ENCODE measurements around the gene AGAP1. TPM values are rescaled to one million over a fixed set of nuclear protein-coding genes. Genes with fewer than 3 reads are reported as not detected.

Gene AGAP1
- polyA plus RNA-seq, 4 donors: 9.8 to 19.2 (median 15.5) TPM

GRCh38 chr2:235963853-235964577 lies 470.2 kb downstream of the AGAP1 start:
- DNase-seq: no peak
- Histone ChIP-seq H3K9me3 (ENCODE audit: control insufficient read depth in 2 of 2, insufficient read depth in 1 of 2, low read depth in 1 of 2, low read length in 1 of 2) (no peaks in the 10 kb centered on the region), H3K36me3 (ENCODE audit: control insufficient read depth in 3 of 3, insufficient read depth in 2 of 3, low read depth in 1 of 3, low read length in 3 of 3) (peaks cover 0 to 52% (median 3%) of the 10 kb centered on the region in 3 donors), H3K4me1 (ENCODE audit: control insufficient read depth in 3 of 3, insufficient read depth in 2 of 3, low read depth in 1 of 3, low read length in 2 of 3) (no peaks in the 10 kb centered on the region), H3K4me3 (ENCODE audit: low read depth in 1 of 3, low read length in 3 of 3) (no peak overlapping the region), H3K27ac (ENCODE audit: low read depth in 1 of 3, low read length in 2 of 3) (no peak overlapping the region), H3K27me3 (ENCODE audit: control insufficient read depth in 3 of 3, insufficient read depth in 3 of 3, low read length in 3 of 3) (no peaks in the 10 kb centered on the region)
- 93 to 95% (median 94%) methylated on average over 17 of the region's 17 CpGs for WGBS, 3 donors
- no peak for FAIRE-seq

- WGBS, 3 donors: 83 to 92% (median 84%) methylated on average over 13 of the region's 13 CpGs
- Histone ChIP-seq H3K9me3 (ENCODE audit: control insufficient read depth in 2 of 2, insufficient read depth in 1 of 2, low read depth in 1 of 2, low read length in 1 of 2) (no peaks in the 10 kb centered on the region), H3K27me3 (ENCODE audit: control insufficient read depth in 3 of 3, insufficient read depth in 3 of 3, low read length in 3 of 3) (no peaks in the 10 kb centered on the region), H3K4me1 (ENCODE audit: control insufficient read depth in 3 of 3, insufficient read depth in 2 of 3, low read depth in 1 of 3, low read length in 2 of 3) (no peaks in the 10 kb centered on the region), H3K4me3 (ENCODE audit: low read depth in 1 of 3, low read length in 3 of 3) (no peak overlapping the region), H3K36me3 (ENCODE audit: control insufficient read depth in 3 of 3, insufficient read depth in 2 of 3, low read depth in 1 of 3, low read length in 3 of 3) (peaks cover 0 to 49% (median 3%) of the 10 kb centered on the region in 3 donors), H3K27ac (ENCODE audit: low read depth in 1 of 3, low read length in 2 of 3) (no peak overlapping the region)
- FAIRE-seq (no peak), DNase-seq (no peak)
These were observed 471.0 kb downstream of the AGAP1 start for GRCh38 chr2:235964787-235965390.

DNA sequence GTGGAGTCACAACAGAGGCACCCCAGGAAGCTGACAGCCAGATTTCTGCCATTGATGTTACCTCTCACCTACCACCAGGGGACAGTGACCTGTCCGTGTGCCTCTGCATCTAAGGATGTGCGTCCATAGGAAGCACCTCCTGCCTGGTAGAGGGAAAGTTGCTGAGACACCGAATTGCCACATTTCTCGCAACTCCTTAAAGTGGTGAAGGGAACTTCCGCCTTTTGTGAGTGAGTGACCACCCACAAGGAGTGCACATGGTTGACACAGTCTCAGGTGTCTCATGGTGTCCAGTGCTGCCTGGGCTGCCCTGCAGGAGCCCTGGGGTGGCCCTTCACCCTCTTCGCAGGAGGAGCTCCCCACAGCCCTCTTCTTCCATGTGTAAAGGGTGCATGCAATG lies 472.6 kb downstream of the AGAP1 start:
- no peak for FAIRE-seq
- peaks cover 0 to 45% (median 5%) of the 10 kb centered on the region in 3 donors for H3K36me3 ChIP-seq (ENCODE audit: control insufficient read depth in 3 of 3, insufficient read depth in 2 of 3, low read depth in 1 of 3, low read length in 3 of 3)
- no peaks in the 10 kb centered on the region for H3K27me3 ChIP-seq (ENCODE audit: control insufficient read depth in 3 of 3, insufficient read depth in 3 of 3, low read length in 3 of 3)
- no peak for DNase-seq
- no peaks in the 10 kb centered on the region for H3K4me1 ChIP-seq (ENCODE audit: control insufficient read depth in 3 of 3, insufficient read depth in 2 of 3, low read depth in 1 of 3, low read length in 2 of 3)
- H3K9me3 ChIP-seq (ENCODE audit: control insufficient read depth in 2 of 2, insufficient read depth in 1 of 2, low read depth in 1 of 2, low read length in 1 of 2): no peaks in the 10 kb centered on the region
- 83 to 88% (median 84%) methylated on average over 6 of the region's 6 CpGs for WGBS, 3 donors
- H3K27ac ChIP-seq (ENCODE audit: low read depth in 1 of 3, low read length in 2 of 3): no peak overlapping the region
- H3K4me3 ChIP-seq (ENCODE audit: low read depth in 1 of 3, low read length in 3 of 3): no peak overlapping the region

DNA sequence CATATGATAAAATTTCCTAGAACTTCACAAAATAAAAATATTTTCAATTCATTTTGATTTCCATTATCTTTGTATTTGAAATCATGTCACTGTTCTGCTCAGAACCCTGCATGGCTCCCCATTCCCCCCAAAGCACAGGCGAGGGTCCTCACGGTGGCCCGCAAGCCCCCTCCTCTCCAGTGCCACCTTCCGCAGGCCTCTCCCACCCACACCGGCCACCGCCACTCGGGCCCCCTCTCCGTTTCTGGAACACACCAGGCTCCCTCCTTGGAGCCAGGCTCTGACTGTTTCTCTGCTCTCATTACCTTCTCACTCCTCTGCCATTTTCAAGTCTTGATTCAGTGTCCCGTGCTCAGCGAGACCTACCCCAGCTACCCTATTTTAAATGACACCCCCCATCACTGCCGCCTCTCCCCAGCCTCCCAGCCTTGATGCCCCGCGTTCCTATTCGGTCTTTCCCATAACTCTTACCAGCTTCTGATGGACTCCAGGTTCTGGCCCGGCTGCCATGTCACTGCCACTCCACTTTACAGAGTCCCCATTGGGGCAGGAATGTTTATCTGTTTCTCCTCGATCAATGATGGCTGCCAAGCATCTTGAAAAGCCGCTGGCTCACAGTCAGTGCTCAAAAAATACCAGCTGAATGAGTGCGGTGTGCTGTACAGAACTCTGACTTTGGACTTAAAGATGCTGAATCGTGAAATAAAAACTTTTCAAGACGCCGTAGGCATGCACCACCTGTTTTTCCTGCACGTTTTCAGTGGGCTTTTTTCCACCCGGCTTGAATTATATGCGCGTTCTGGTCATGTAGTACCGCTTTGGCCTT lies 473.3 kb downstream of the AGAP1 start:
- Histone ChIP-seq H3K27me3 (ENCODE audit: control insufficient read depth in 3 of 3, insufficient read depth in 3 of 3, low read length in 3 of 3) (no peaks in the 10 kb centered on the region), H3K36me3 (ENCODE audit: control insufficient read depth in 3 of 3, insufficient read depth in 2 of 3, low read depth in 1 of 3, low read length in 3 of 3) (peaks cover 0 to 44% (median 5%) of the 10 kb centered on the region in 3 donors), H3K9me3 (ENCODE audit: control insufficient read depth in 2 of 2, insufficient read depth in 1 of 2, low read depth in 1 of 2, low read length in 1 of 2) (no peaks in the 10 kb centered on the region), H3K27ac (ENCODE audit: low read depth in 1 of 3, low read length in 2 of 3) (no peak overlapping the region), H3K4me1 (ENCODE audit: control insufficient read depth in 3 of 3, insufficient read depth in 2 of 3, low read depth in 1 of 3, low read length in 2 of 3) (no peaks in the 10 kb centered on the region), H3K4me3 (ENCODE audit: low read depth in 1 of 3, low read length in 3 of 3) (no peak overlapping the region)
- DNase-seq (no peak), FAIRE-seq (no peak)
- WGBS, 3 donors: 93 to 96% (median 93%) methylated on average over 26 of the region's 26 CpGs

GRCh38 chr2:235968155-235968554 lies 474.3 kb downstream of the AGAP1 start:
- no peaks in the 10 kb centered on the region for H3K4me1 ChIP-seq (ENCODE audit: control insufficient read depth in 3 of 3, insufficient read depth in 2 of 3, low read depth in 1 of 3, low read length in 2 of 3)
- no peak overlapping the region for H3K4me3 ChIP-seq (ENCODE audit: low read depth in 1 of 3, low read length in 3 of 3)
- H3K9me3 ChIP-seq (ENCODE audit: control insufficient read depth in 2 of 2, insufficient read depth in 1 of 2, low read depth in 1 of 2, low read length in 1 of 2): no peaks in the 10 kb centered on the region
- DNase-seq: no peak
- no peak for FAIRE-seq
- peaks cover 0 to 49% (median 5%) of the 10 kb centered on the region in 3 donors for H3K36me3 ChIP-seq (ENCODE audit: control insufficient read depth in 3 of 3, insufficient read depth in 2 of 3, low read depth in 1 of 3, low read length in 3 of 3)
- WGBS, 3 donors: 89 to 91% (median 90%) methylated on average over 8 of the region's 8 CpGs
- no peak overlapping the region for H3K27ac ChIP-seq (ENCODE audit: low read depth in 1 of 3, low read length in 2 of 3)
- H3K27me3 ChIP-seq (ENCODE audit: control insufficient read depth in 3 of 3, insufficient read depth in 3 of 3, low read length in 3 of 3): no peaks in the 10 kb centered on the region

DNA sequence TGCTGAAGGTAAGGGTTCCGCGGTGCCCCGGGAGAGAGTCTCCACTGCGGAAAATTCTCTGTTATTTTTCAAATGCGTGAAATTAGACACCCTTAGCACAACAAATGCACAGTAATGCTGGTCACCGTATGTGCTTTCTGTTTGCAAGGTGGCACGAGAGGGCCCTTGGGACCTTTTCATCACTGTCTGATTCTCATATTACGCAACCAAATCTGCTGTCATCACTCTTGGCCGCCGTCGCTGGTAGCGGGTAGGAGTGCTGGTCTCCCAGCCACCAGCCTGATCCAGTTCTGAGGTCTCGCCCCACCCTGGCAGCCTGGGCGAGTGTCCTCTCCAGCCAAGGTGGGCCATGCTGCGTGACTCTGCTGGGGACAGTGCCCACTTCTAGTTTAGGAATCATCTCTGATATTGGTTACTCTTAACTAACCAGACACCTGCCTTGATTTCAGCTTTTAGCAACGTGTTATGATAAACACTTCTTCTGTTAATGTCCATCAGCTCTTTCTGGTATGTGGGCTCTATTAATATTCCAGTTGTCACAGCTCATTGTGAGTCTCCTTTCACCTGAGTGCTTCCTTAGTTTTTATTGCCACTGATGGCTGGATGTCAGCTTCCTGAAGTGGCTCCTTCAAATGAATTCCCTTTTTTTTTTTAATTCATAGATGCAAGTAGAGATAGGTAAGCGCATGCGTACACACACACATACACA lies 474.9 kb downstream of the AGAP1 start:
- H3K27me3 ChIP-seq (ENCODE audit: control insufficient read depth in 3 of 3, insufficient read depth in 3 of 3, low read length in 3 of 3): no peaks in the 10 kb centered on the region
- H3K4me1 ChIP-seq (ENCODE audit: control insufficient read depth in 3 of 3, insufficient read depth in 2 of 3, low read depth in 1 of 3, low read length in 2 of 3): no peaks in the 10 kb centered on the region
- no peak for FAIRE-seq
- no peaks in the 10 kb centered on the region for H3K9me3 ChIP-seq (ENCODE audit: control insufficient read depth in 2 of 2, insufficient read depth in 1 of 2, low read depth in 1 of 2, low read length in 1 of 2)
- DNase-seq: no peak
- peaks cover 0 to 54% (median 5%) of the 10 kb centered on the region in 3 donors for H3K36me3 ChIP-seq (ENCODE audit: control insufficient read depth in 3 of 3, insufficient read depth in 2 of 3, low read depth in 1 of 3, low read length in 3 of 3)
- no peak overlapping the region for H3K4me3 ChIP-seq (ENCODE audit: low read depth in 1 of 3, low read length in 3 of 3)
- H3K27ac ChIP-seq (ENCODE audit: low read depth in 1 of 3, low read length in 2 of 3): no peak overlapping the region
- 93 to 95% (median 94%) methylated on average over 18 of the region's 18 CpGs for WGBS, 3 donors

DNA sequence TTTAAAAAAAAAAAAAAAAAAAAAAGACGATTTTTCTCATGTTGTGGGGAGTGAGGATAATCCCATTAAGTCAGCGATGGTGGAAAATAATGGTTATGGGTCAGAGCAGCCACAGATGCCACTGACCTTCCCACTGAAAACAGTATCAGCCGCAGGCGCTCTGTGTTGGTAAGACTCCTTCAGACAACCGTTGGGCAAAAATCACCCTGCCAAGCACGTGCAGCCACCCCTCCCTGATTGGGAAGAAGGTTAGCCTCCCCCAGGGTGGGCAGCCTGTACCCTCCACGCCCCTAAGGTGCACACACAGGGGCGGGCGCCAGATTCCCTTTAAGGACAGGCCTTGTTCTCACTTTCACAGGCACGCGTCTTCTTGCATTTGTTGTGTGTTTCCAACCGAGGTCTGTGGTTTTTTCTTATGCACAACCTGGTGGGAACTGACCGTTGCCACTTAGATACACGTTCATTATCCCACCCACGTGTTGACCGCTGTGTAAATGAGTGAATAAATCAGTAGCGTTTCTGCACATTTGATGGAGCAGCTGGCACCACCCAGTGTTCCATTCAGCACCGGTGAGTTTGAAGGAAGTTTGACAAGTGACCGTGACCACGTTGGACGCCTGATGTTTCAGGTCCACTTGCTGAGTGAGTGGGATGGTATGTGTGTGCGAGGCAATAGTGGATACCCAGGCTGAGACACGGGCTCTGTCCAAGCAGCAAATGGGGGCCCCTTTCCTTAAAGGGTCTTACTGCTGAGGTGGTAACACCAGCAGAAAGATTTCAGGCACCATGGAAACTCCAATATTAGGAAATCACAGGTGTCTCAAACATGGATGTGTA lies 476.6 kb downstream of the AGAP1 start:
- no peaks in the 10 kb centered on the region for H3K9me3 ChIP-seq (ENCODE audit: control insufficient read depth in 2 of 2, insufficient read depth in 1 of 2, low read depth in 1 of 2, low read length in 1 of 2)
- DNase-seq (no peak), FAIRE-seq (no peak)
- no peak overlapping the region for H3K4me3 ChIP-seq (ENCODE audit: low read depth in 1 of 3, low read length in 3 of 3)
- H3K4me1 ChIP-seq (ENCODE audit: control insufficient read depth in 3 of 3, insufficient read depth in 2 of 3, low read depth in 1 of 3, low read length in 2 of 3): no peaks in the 10 kb centered on the region
- H3K36me3 ChIP-seq (ENCODE audit: control insufficient read depth in 3 of 3, insufficient read depth in 2 of 3, low read depth in 1 of 3, low read length in 3 of 3): peaks cover 0 to 56% (median 5%) of the 10 kb centered on the region in 3 donors
- WGBS, 3 donors: 87 to 96% (median 90%) methylated on average over 23 of the region's 23 CpGs
- H3K27me3 ChIP-seq (ENCODE audit: control insufficient read depth in 3 of 3, insufficient read depth in 3 of 3, low read length in 3 of 3): no peaks in the 10 kb centered on the region
- no peak overlapping the region for H3K27ac ChIP-seq (ENCODE audit: low read depth in 1 of 3, low read length in 2 of 3)
